Heart right ventricle (tissue), 16 donors: ENCODE data around the gene PIP5KL1. TPM values are rescaled to one million over a fixed set of nuclear protein-coding genes. Genes with fewer than 3 reads are reported as not detected.

Source experiments
- ATAC-seq, 8 donors: fragments of 200-7000 bp; cut with Tn5 transposase; one replicate each; pipeline ENCODE4 v1.9.1; 2020; ENCODE audit warnings: mild to moderate bottlenecking in 8 of 8, moderate library complexity in 8 of 8, moderate number of reproducible peaks in 1 of 8
- DNase-seq, 2 donors: peaks; one replicate each; pipeline ENCODE4 v3.0.0-alpha.2; 2020
- H3K27ac ChIP-seq, 10 donors: fragments of 200-600 bp; sonication (generic) in 2 of 10; one replicate each; pipeline versions ENCODE4 v1.5.0 to v1.8.0; 2020 to 2022; ENCODE audit warnings: mild to moderate bottlenecking in 3 of 10
- H3K27me3 ChIP-seq, 7 donors: fragments of 200-600 bp; one replicate each; pipeline ENCODE4 v1.8.0; 2021 to 2022; ENCODE audit warnings: mild to moderate bottlenecking in 2 of 7
- H3K36me3 ChIP-seq, 9 donors: fragments of 200-600 bp; sonication (generic) in 1 of 9; one replicate each; pipeline versions ENCODE4 v1.5.0 to v1.8.0; 2020 to 2022; ENCODE audit warnings: mild to moderate bottlenecking in 2 of 9
- H3K4me1 ChIP-seq, 9 donors: fragments of 200-600 bp; sonication (generic) in 1 of 9; one replicate each; pipeline versions ENCODE4 v1.5.0 to v1.8.0; 2020 to 2022; ENCODE audit warnings: mild to moderate bottlenecking in 4 of 9
- H3K4me3 ChIP-seq, 10 donors: fragments of 200-600 bp; sonication (generic) in 2 of 10; one replicate each; pipeline versions ENCODE4 v1.5.0 to v1.8.0; 2020 to 2022; ENCODE audit warnings: mild to moderate bottlenecking in 7 of 10, moderate library complexity in 2 of 10
- H3K9me3 ChIP-seq, 11 donors: fragments of 200-600 bp in 10 of 11; sonication (generic) in 2 of 11; one replicate each; pipeline versions ENCODE4 v1.5.0 to v1.8.0; 2013 to 2022; ENCODE audit warnings: mild to moderate bottlenecking in 2 of 11, control low read depth in 1 of 11, moderate library complexity in 1 of 11
- CTCF ChIP-seq, 9 donors: fragments of 200-600 bp; sonication (generic) in 2 of 9; IDR thresholded peaks; one replicate each; pipeline versions ENCODE4 v1.5.0 to v1.8.0; 2021 to 2022; ENCODE audit warnings: antibody characterized with exemption in 9 of 9, mild to moderate bottlenecking in 5 of 9, moderate library complexity in 1 of 9
- whole genome bisulfite sequencing, 2 donors: extraction: QIAGEN DNeasy Blood & Tissue Kit; methylation state at CpG; one replicate each; pipeline ENCODE4 v1.1.7; 2013; ENCODE audit warnings: inconsistent platforms in 1 of 2; 5-methylcytosine and 5-hydroxymethylcytosine counted together
- intact Hi-C, 10 donors: fragments of 100-400 bp; cut with DNase I; formaldehyde crosslinking; loops; one replicate each; pipeline versions ENCODE4 v1.11.1 to v1.14.2; 2022
- polyA plus RNA-seq, 2 donors: library from polyadenylated mRNA; stranded (reverse); fragments of 200-250 nt; gene quantifications; one replicate each; pipeline ENCODE4 v1.2.3, GENCODE V29; 2013
- total RNA-seq, 10 donors: library from RNA; stranded (reverse); fragmentation: NEBNext Ultra II Directional in 3 of 10; extraction: Animal tissue kit (Norgen Biotek cat#: 25700) in 3 of 10; gene quantifications; one replicate each; pipeline versions ENCODE4 v1.2.1 to v1.2.4, GENCODE V29; 2021 to 2023
- donor health status: Arrhythmogenic right ventricular cardiomyopathy.
- donor health status: ischemic (EF 13 %, LVEDD 7.1; RV severe dilation, severe dysfunction).
- donor health status: healthy with polysubstance abuse.
- donor health status: DM: no; HTN: yes; CAD: no.
- donor health status: DM: no; HTN: no; CAD: no.
- donor health status: ischemic (EF 25% LVEDD 6.9; RV normal size, moderate dysfunction).
- donor health status: ischemic (EF 25% LVEDD 5.7; RV mildly dilated, moderate dysfunction).
- donor health status: healthy.
- donor health status: DM: yes; HTN: yes; CAD: no.
- donor health status: Ischemic cardiomyopathy.
- donor health status: ischemic (EF 35%, LVEDD 5.7; RV mildly dilated, moderate dysfunction).
- donor health status: nonischemic (EF 11% LVEDD 7.7; RV severe dilation, severe dysfunction).
- donor health status: DM: yes; HTN: yes; CAD: no.
- donor health status: PGD.
- donor health status: ischemic (EF 29% LVEDD 5.4; RV normal size, mild dysfunction).
- donor health status: nonischemic (EF 23%, LVEDD 6.1; RV moderate dilation, normal function).

The PIP5KL1 gene
- total and polyA plus RNA-seq, 12 donors: 0.25 to 0.59 (median 0.46) TPM; not detected in 4

- intact Hi-C loops: loop anchor here in 1 of 10 donors (10.0 kb wide), 1 partner anchor 1282 kb away; no protein-coding TSS in a partner anchor
- Histone ChIP-seq H3K27ac (peak overlapping the region in 8 of 10 donors; percentile 4 to 93 (median 68)), H3K27me3 (no peaks in the 10 kb centered on the region), H3K4me1 (peaks cover 35 to 78% (median 73%) of the 10 kb centered on the region in 9 donors), H3K36me3 (no peaks in the 10 kb centered on the region), H3K4me3 (no peak overlapping the region), H3K9me3 (no peaks in the 10 kb centered on the region)
- no peak for TF ChIP-seq CTCF (IDR thresholded peaks at IDR 0.05)
- 80% methylated on average over 3 of the region's 3 CpGs for WGBS, 2 donors
- DNase-seq: no peak
- ATAC-seq: no peak
Observed at GRCh38 chr9:127963041-127963358, 32.4 kb upstream of the PIP5KL1 start.

- Histone ChIP-seq H3K9me3 (no peaks in the 10 kb centered on the region), H3K27ac (peak overlapping the region in 4 of 10 donors; percentile 12 to 93 (median 70)), H3K36me3 (no peaks in the 10 kb centered on the region), H3K4me1 (peaks cover 33 to 71% (median 66%) of the 10 kb centered on the region in 9 donors), H3K27me3 (no peaks in the 10 kb centered on the region), H3K4me3 (no peak overlapping the region)
- intact Hi-C loops: loop anchor here in 1 of 10 donors (10.0 kb wide), 1 partner anchor 1283 kb away; no protein-coding TSS in a partner anchor
- TF ChIP-seq CTCF (IDR thresholded peaks at IDR 0.05): no peak
- WGBS, 2 donors: 56 to 75% methylated on average over 3 of the region's 3 CpGs
- no peak for DNase-seq
- ATAC-seq: no peak
Observed at GRCh38 chr9:127962278-127962677, 31.7 kb upstream of the PIP5KL1 start.

GRCh38 chr9:127961613-127962155 lies 31.1 kb upstream of the PIP5KL1 start:
- DNase-seq: peak in 1 of 2 donors; percentile 1
- H3K4me1 ChIP-seq: peaks cover 30 to 65% (median 60%) of the 10 kb centered on the region in 9 donors
- no peaks in the 10 kb centered on the region for H3K36me3 ChIP-seq
- TF ChIP-seq CTCF (IDR thresholded peaks at IDR 0.05): no peak
- WGBS, 2 donors: 92 to 94% methylated on average over 13 of the region's 13 CpGs
- peak overlapping the region in 1 of 10 donors; percentile 93 for H3K27ac ChIP-seq
- H3K9me3 ChIP-seq: peaks cover 0 to 3% (median 0%) of the 10 kb centered on the region in 11 donors
- ATAC-seq: no peak
- H3K27me3 ChIP-seq: no peaks in the 10 kb centered on the region
- no peak overlapping the region for H3K4me3 ChIP-seq
- intact Hi-C loops: loop anchor here in 1 of 10 donors (10.0 kb wide), 1 partner anchor 1283 kb away; no protein-coding TSS in a partner anchor

GRCh38 chr9:127961155-127961490 lies 30.5 kb upstream of the PIP5KL1 start:
- H3K36me3 ChIP-seq: no peaks in the 10 kb centered on the region
- TF ChIP-seq CTCF (IDR thresholded peaks at IDR 0.05): no peak
- 90 to 95% methylated on average over 2 of the region's 2 CpGs for WGBS, 2 donors
- no peaks in the 10 kb centered on the region for H3K27me3 ChIP-seq
- intact Hi-C loops: loop anchor here in 1 of 10 donors (10.0 kb wide), 1 partner anchor 1284 kb away; no protein-coding TSS in a partner anchor
- no peak for ATAC-seq
- peak overlapping the region in 7 of 10 donors; percentile 3 to 76 (median 62) for H3K27ac ChIP-seq
- peaks cover 0 to 3% (median 0%) of the 10 kb centered on the region in 11 donors for H3K9me3 ChIP-seq
- peaks cover 24 to 59% (median 54%) of the 10 kb centered on the region in 9 donors for H3K4me1 ChIP-seq
- peak in 1 of 2 donors; percentile 5 for DNase-seq
- no peak overlapping the region for H3K4me3 ChIP-seq
